GM10248 (cell line): ENCODE measurements around the gene CFTR.

Experiments
- CTCF ChIA-PET: fragments of 300-600 bp; sonication (Branson Sonifier 250); formaldehyde crosslinking; extraction: SDS; loops from one replicate; lab custom pipeline; 2021; ENCODE audit warnings: antibody characterized with exemption; lab: Yijun Ruan, JAX
- POLR2A ChIA-PET: fragments of 350-650 bp; sonication (Branson Sonifier 250); formaldehyde crosslinking; extraction: SDS; loops from one replicate; lab custom pipeline; 2020; ENCODE audit warnings: antibody characterized with exemption; lab: Yijun Ruan, JAX
- DNase-seq: peaks from one replicate; pipeline ENCODE4 v3.0.0; 2012; ENCODE audit errors: extremely low spot score
- CTCF ChIP-seq: IDR thresholded peaks from 2 replicates; pipeline ENCODE4 v1.5.1; 2012; ENCODE audit warnings: mild to moderate bottlenecking, low read depth; ENCODE audit errors: extremely low read depth, missing control alignments, control extremely low read depth

The CFTR gene

GRCh38 chr7:117639966-117640365 is 160.1 kb downstream of the CFTR start:
- ChIA-PET CTCF (interaction anchor here (1.0 to 1.2 kb wide), 2 partner anchors 11 kb away, joined by 3 to 4 read pairs; no protein-coding TSS in a partner anchor), POLR2A (no interaction called here)
- TF ChIP-seq CTCF: no peak
- no peak for DNase-seq

- TF ChIP-seq CTCF: no peak
- ChIA-PET CTCF (interaction anchor here (1.0 to 1.2 kb wide), 2 partner anchors 10 to 11 kb away, joined by 3 to 4 read pairs; no protein-coding TSS in a partner anchor), POLR2A (no interaction called here)
- DNase-seq: no peak
These were observed 160.6 kb downstream of the CFTR start for GRCh38 chr7:117640465-117640864.

GRCh38 chr7:117645481-117646165 is 165.8 kb downstream of the CFTR start:
- no peak for TF ChIP-seq CTCF
- DNase-seq: no peak
- ChIA-PET CTCF (interaction anchor here (1.3 kb wide), 1 partner anchor 10 kb away, joined by 3 read pairs; no protein-coding TSS in a partner anchor), POLR2A (no interaction called here)

- ChIA-PET CTCF (no interaction called here), POLR2A (no interaction called here)
- TF ChIP-seq CTCF: no peak
These were observed 168.5 kb downstream of the CFTR start for GRCh38 chr7:117648203-117648866.

GRCh38 chr7:117652943-117653680 is 173.3 kb downstream of the CFTR start:
- ChIA-PET CTCF (no interaction called here), POLR2A (no interaction called here)
- DNase-seq: no peak
- TF ChIP-seq CTCF: no peak

More at GRCh38 chr7:117648203-117648866, 168.5 kb downstream of the CFTR start:
- no peak for DNase-seq

- ChIA-PET CTCF (interaction anchor here (1.1 kb wide), 1 partner anchor 10 kb away, joined by 3 read pairs; no protein-coding TSS in a partner anchor), POLR2A (no interaction called here)
- DNase-seq: no peak
- no peak for TF ChIP-seq CTCF
These were observed 175.0 kb downstream of the CFTR start for GRCh38 chr7:117654780-117655179.
